Skin of body (tissue), 2 donors: ENCODE results near the gene PPFIA2. TPM values are rescaled to one million over a fixed set of nuclear protein-coding genes. Genes with fewer than 3 reads are reported as not detected.

ENCODE experiments used
- DNase-seq: peaks from one replicate; lab custom pipeline; 2025; lab: John Stamatoyannopoulos, UW
- total RNA-seq: library from RNA; depleted of rRNA; stranded (reverse); fragments of >200 nt; gene quantifications from one replicate; pipeline ENCODE4 v1.2.3, GENCODE V29; 2014

The PPFIA2 gene
- total RNA-seq, 1 donor from 2014 or later = 1.6 TPM

GRCh38 chr12:81558031-81558430 is 201.1 kb downstream of the PPFIA2 start:
- no peak for DNase-seq

- no peak for DNase-seq
Observed at GRCh38 chr12:81546811-81547210, 212.3 kb downstream of the PPFIA2 start.

GRCh38 chr12:81543621-81544139 is 215.5 kb downstream of the PPFIA2 start:
- no peak for DNase-seq

GRCh38 chr12:81542065-81543010 is 216.8 kb downstream of the PPFIA2 start:
- DNase-seq = no peak

- no peak for DNase-seq
Observed at GRCh38 chr12:81541121-81541520, 218.0 kb downstream of the PPFIA2 start.

GRCh38 chr12:81539279-81539678 is 219.9 kb downstream of the PPFIA2 start:
- no peak for DNase-seq

GRCh38 chr12:81533054-81533453 is 226.1 kb downstream of the PPFIA2 start:
- no peak for DNase-seq

GRCh38 chr12:81530352-81530751 is 228.8 kb downstream of the PPFIA2 start:
- no peak for DNase-seq

GRCh38 chr12:81520064-81520945 is 238.8 kb downstream of the PPFIA2 start:
- no peak for DNase-seq

GRCh38 chr12:81518638-81519037 is 240.5 kb downstream of the PPFIA2 start:
- DNase-seq = no peak

GRCh38 chr12:81517296-81517695 is 241.9 kb downstream of the PPFIA2 start:
- no peak for DNase-seq

- no peak for DNase-seq
Observed at GRCh38 chr12:81502912-81503695, 256.0 kb downstream of the PPFIA2 start.

- no peak for DNase-seq
Observed at GRCh38 chr12:81500788-81501187, 258.4 kb downstream of the PPFIA2 start.

GRCh38 chr12:81499809-81500208 is 259.3 kb downstream of the PPFIA2 start:
- DNase-seq = no peak

GRCh38 chr12:81492131-81492720 is 266.9 kb downstream of the PPFIA2 start:
- no peak for DNase-seq

GRCh38 chr12:81472934-81473333 is 286.2 kb downstream of the PPFIA2 start:
- no peak for DNase-seq

GRCh38 chr12:81470923-81471322 is 288.2 kb downstream of the PPFIA2 start:
- no peak for DNase-seq

- no peak for DNase-seq
Observed at GRCh38 chr12:81468206-81468605, 290.9 kb downstream of the PPFIA2 start.

GRCh38 chr12:81465876-81466275 is 293.3 kb downstream of the PPFIA2 start:
- DNase-seq = no peak

GRCh38 chr12:81465191-81465590 is 294.0 kb downstream of the PPFIA2 start:
- no peak for DNase-seq

- no peak for DNase-seq
Observed at GRCh38 chr12:81461163-81461562, 298.0 kb downstream of the PPFIA2 start.
